Measurements from ENCODE around the gene NEDD4L.
"Not testable (repeated sequence)": the region's sequence is repeated elsewhere in the genome, so short reads cannot be mapped to it uniquely, and the experiment has no call there.

The NEDD4L gene

DNA sequence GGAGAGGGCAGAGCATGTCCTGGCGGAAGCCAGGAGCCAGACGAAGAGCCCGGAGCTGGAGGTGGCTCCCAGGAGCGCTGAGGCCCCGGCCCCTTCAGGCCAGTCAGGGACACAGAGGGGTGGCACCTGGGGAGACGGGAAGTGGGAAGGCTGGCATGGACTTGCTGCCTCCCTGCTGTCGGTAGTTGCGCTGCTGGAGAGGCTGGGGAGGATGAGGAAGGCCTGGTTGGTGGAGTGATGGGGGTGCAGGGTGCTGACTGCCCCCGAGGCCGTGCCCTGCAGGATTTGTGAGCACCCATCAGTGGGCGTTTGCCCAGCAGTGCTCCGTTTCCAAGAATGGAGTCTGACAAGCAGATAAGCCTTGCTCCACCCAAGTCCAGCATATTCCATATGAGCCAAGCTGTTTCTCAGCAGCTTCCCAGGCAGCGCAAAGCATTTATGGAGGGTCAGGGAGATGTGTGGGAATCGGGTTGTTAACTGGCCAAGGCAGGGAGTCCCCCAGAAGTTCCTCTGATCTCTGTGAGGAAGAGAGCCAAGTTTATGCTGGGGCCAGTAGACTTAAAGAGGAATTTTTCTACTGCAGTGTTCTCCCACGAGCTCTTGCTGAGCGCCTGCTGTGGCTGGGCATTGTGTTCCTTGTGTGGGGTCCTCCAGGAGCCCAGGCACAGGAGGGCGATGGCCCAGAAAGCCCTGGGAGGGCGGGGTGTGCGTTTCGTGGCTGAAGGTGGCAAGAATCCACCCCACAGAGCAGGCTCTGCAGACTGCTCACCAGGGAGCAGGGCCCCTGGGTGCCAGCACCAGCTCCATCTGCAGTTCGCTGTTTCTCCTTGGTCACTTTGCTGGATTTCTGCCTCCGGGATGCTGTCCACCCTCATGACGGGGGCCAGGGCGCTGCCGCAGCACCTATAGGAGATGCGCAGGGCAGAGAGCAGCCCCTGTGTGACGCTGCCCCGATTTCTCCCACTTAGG, 334.7 kb downstream of the NEDD4L start:
- no peak for DNase-seq (ENCODE audit: low spot score)

DNA sequence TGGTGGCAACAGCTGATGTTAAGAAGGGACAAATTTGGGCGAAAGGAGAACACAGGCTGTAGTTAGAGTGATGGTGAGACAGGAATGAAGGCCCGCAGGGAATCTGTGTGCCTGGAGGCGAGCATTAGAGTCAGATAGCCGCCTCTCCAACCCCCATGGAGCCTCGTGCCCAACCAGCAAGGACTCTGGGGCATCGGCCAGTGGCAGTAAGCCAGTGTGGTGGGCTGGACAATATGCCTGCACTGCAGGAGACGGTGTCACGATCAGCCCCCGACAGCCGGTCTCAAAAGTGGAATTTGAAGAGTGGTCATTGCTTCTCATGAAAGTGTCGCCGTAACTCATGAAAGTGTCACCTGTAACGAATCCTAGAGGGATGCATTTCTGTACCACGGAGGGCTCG, 335.4 kb downstream of the NEDD4L start:
- no peak for DNase-seq (ENCODE audit: low spot score)

DNA sequence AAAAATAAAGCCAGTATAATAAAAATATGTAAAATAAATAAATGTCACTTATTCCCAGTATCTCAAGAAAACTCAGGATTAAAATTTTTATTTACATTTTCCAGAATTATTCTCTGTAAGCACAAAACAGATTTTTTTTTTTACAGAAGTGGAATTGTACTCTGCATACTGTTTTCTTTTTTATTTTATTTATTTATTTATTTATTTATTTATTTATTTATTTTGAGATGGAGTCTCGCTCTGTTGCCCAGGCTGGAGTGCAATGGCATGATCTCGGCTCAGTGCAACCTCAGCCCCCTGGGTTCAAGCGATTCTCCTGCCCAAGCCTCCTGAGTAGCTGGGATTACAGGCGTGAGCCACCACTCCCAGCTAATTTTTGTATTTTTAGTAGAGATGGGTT, 336.1 kb downstream of the NEDD4L start:
- not testable (repeated sequence) for DNase-seq (ENCODE audit: low spot score)

DNA sequence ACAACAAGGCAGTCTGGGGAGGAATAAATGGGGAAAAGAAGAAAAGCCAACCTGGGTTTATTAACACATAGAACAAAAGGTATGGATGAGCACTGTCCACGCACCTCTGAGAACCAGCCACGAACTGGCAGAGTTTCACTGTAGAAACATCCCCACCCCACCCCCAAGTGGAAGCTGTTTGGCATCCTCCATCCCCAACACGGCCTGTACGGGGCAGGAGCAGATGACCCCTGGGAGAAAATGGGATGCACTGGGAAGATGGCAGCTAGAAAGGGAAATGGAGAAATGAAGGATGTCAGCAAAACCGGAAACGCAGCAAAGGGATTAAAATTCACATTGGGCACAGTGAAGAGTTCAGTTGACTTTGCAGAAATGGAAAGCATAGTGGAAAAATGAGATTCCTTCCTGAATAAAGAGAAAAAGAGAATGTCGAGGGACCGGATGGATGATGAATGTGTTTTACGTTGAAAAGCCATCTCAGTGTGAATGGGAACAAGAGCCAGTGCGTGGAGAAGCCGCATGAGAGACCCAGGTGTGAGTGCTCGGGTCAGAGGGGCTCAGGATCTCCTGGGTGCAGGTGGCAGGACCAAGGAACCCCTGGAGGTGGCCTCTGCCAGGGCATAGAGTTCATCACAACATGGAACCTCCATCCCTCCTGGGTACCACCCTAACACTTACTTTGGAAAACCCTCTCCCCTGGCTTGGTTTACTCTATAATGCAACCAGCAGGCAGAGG, 337.8 kb downstream of the NEDD4L start:
- DNase-seq (ENCODE audit: low spot score), result no peak

DNA sequence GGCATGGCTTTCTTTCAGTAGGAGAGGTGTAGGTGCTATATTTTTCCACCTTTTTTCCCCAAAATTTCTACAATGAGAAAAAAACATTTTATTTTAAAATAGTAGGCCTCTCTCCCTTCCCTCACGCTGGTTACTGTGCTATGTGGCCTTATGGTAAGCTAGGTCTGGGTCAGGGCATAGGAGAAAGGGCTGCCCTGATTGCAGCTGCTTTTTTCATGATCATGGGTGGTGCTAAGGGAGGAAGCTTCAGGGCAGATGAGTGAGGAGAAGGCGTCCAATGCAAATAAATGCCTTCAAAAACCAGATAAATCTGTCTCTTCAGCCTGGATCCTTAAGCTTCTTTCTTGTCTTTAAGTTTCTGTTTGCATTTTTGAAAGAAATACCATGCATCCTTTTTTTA, 338.4 kb downstream of the NEDD4L start:
- DNase-seq (ENCODE audit: low spot score), result no peak

DNA sequence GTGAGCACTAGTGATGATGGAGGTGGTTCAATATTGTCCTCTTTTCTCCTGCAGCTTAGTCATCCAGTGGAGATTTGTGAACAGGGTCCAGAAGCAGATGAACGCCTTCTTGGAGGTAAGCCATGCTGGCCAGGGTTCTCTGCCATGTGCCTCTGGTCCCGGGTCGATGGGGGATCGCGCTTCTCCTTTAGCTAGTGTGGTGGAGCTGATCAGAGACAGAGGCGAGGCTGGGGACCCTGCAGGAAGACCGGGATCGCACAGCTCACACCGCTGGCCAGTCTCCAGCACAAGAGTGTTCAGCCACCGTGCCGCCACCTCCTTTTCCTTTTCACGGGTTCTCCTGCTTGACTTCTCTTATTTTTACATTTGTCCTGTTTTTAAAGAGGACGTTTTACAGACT, 341.4 kb downstream of the NEDD4L start:
- DNase-seq (ENCODE audit: low spot score), result no peak

DNA sequence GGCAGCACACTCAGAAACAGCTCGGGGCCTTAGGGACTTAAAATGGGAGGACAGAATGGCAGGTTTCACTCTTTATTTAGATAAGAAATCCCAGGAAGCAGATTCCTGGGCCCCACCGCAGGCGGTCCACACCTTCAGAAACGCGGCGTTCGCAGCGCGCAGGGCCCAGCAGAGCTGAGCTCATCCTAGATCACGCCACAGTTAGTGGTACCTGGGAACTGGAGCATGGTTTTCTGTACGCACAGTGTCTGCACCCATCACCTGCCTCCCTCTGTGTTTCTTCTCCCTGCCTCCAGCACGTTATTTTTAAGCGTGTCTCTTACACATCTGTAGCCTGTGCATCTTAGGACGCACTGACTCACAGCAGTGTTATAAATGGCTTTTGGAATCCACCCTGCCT, 342.8 kb downstream of the NEDD4L start:
- no peak for DNase-seq (ENCODE audit: low spot score)

DNA sequence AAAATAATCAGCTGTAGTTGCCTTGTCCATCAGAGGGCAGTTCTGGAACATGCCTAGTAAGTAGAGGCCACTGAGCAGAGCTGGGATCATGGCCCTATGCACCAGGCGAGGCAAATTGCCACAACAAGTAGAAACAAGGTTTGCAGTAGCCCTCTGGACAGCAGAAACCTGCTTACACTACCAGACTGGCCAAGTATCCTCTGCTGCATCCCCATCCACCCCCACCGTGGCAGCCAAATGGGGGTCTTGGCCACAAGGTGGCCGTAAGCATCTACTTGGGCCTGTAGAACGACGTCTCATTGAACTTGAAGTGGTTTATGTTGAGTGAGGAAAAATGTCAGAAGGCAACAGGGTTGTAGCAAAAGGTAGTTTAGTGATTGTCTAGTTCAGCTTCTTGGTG, 343.7 kb downstream of the NEDD4L start:
- no peak for DNase-seq (ENCODE audit: low spot score)

DNA sequence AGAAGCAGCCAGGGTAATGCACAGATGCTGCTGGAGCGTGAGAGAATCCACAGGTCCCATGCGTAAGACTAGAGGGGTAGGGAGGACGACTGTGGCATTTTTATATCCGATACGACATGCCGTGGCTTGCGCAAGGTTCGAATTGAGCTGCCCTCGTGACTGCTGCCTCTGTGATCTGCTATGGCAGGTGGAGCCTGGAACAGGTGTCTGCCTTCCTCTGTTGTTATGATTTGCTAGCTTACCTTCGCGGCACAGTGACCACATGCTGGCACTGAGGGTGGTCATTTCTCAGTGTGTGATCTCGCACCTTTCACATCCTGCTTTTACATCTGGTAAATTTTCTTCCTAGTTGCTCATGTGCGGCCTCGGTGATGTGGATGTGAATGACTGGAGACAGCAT, 344.7 kb downstream of the NEDD4L start:
- no peak for DNase-seq (ENCODE audit: low spot score)

DNA sequence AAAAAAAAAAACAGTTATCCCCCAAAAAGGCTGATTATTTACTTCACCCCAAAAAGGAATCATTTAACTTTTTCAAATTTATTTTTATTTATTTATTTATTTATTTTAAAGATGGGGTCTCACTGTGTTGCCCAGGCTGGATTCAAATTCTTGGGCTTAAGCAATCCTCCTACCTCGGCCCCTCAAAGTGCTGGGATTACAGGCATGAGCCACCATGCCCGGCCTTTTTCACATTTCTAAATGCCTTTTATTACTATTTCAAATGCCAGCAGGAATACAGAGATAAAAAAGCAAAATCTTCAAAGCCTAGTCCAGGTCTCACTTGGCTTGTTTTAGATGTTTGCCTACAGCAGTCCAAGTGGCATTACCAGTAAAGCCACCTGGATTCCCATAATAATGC, 345.7 kb downstream of the NEDD4L start:
- DNase-seq (ENCODE audit: low spot score), result no peak

DNA sequence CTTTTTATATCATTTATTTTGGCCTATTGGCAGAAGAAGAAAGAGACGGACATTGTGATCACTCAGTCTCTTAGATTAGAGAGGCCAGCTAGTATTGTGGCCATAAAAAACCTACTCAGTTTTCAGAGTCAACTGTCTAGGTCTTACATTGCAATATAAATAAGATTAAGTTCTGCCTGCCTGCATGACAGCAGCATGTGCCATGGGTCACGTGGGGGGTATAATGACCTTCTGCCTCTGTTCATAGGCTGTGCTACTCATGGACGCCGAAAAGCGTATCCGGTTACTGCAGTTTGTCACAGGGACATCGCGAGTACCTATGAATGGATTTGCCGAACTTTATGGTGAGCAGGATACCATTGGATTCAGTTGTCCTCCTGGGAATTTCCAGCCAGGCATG, 346.4 kb downstream of the NEDD4L start:
- no peak for DNase-seq (ENCODE audit: low spot score)

DNA sequence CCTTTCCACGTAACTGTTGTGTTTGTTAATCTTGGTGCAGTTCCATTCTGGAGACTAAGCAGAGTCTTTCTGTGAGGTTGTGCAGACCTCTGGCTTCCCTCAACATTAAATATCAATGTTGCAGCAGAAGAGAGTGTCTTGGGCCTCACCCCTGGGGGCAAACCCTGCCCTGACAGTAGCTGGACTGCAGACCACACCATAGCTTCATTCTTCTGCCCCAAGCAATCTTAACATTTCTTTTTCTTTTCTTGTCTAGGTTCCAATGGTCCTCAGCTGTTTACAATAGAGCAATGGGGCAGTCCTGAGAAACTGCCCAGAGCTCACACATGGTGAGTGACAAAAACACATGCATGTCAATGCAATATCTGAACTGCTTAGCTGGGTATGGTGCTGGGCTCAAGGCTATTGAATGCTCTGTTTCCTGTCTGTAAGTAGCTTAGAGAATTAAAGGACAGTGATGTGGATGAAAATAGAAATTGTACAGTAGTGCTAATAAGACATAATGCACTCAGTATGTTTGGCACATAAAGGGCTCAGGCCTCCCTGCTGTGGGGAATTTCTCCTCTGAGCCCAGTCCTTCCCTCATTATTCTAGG, 347.3 kb downstream of the NEDD4L start:
- no peak for DNase-seq (ENCODE audit: low spot score)

DNA sequence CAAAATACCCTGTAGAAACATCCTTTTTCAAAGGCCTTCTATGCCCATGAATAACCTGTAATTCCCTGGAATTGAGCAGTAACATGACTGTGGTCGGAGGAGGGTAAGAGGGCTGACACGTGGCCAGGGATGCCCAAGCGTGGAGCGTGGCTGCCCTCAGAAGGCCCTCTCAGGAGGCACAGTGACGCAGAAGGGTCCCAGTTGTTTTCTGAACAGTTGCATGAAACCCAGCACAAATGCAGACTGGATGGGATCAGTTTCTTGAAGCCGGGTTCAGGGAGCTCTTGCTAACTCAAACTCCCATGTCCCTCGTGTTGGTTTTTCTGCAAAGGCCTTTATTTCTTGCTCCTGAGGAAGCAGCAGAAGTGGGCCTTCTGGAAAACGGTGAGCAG, 347.9 kb downstream of the NEDD4L start:
- DNase-seq (ENCODE audit: low spot score), result no peak

DNA sequence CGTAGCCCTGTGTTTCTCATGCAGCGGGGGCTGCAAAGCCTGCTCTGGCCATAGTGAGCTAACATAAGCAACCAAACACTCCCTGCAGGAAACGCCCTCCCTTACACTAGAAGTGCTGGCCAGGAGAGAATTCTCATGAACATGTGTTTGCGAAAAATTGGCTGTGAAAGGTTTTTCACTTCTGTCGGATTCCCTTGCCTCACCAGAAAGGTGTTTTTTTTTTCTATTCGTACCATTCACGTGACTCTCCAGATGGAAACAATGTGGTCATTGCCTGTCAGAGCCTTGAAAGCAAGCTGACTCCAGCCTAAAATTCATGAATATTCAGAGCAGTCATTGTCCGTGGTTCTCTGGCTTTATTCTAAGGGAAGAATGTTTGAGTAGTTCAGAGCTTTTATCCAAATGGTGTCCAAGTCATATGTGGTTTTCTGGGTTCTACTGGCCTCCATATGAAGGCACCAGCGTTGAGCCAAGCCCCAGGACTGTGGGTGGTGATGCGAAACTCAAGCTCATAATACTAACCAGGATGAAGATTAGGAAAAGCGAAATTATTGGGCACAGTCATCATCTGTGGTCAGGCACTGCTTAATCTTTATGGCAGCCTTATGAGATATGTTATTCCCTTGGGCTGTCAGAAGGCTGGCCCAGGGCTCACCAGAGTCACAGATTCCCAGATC, 348.4 kb downstream of the NEDD4L start:
- DNase-seq (ENCODE audit: low spot score), result peak; percentile 55

DNA sequence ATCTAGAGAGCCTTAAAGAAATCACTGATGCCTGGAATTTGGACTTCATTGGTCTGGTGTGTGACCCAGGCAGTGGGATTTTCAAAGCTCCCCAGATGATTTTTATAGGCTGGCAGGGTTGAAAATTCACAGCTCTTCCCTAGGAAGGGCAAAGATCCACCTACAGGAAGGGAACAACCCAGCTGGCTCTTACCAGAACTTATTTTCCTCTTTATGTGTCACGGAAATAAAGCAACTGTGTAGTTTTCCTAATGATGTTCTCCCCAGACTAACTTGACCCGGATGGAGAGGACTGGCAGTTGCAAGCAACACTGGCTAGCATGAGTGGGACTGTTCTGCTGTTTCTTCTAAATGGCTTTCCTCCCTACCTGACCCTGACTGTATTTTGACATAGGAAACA, 349.3 kb downstream of the NEDD4L start:
- DNase-seq (ENCODE audit: low spot score), result no peak

DNA sequence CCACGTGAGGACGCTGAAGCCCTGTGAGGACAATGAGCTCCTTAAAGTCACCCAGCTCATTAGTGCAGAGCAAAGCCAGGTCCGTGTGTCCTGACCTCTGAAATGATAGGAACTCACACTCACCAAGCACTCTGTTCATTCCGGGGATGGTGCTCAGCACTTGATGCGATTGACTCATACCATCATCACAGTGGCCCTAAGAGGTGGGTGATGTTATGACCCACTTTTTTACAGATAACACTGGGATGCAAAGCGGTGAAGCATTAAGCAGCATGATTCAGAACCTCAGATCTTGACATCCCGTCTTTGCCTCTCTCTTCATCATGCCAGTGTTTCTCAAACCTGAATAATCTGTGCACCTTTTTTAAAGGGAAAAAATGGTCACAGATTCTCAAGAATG, 350.0 kb downstream of the NEDD4L start:
- DNase-seq (ENCODE audit: low spot score), result peak; percentile 29

DNA sequence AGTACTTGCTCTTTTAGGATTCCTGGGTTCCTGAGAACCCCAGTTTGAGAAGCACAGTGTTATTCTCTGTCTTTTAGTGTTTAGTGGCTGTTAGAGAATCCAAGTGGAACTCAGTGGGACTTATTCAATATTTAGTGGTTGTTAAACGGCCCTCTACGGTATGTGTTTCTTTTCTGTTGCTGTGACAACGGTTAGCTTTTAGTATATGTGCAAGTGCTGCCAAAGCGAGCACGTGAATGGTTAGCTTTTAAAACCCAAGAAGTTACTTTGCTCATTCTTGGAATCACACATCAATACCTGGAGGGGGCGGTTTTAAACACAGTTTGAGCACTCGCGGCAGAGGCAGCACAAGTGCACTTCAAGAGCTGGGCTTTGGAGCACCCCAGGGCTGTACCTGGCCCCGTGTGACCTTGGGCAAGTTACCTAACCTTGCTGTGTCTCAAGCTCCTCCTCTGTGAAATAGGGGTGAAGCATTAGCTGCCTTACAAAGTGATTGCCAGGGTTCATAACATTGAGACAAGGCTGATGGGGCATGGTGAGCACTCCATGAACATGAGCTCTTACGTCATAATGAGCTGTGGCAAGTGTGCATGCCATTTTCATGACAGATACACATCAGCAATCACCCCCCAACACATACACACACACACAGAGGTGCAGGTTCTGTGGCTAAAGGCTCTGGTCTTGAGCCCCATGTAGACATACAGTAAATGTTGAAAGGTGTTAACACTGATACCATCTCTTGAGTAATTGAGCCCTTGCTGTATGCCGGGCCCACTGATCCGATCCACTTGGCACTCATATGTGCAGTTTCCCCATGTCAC, 350.8 kb downstream of the NEDD4L start:
- no peak for DNase-seq (ENCODE audit: low spot score)

DNA sequence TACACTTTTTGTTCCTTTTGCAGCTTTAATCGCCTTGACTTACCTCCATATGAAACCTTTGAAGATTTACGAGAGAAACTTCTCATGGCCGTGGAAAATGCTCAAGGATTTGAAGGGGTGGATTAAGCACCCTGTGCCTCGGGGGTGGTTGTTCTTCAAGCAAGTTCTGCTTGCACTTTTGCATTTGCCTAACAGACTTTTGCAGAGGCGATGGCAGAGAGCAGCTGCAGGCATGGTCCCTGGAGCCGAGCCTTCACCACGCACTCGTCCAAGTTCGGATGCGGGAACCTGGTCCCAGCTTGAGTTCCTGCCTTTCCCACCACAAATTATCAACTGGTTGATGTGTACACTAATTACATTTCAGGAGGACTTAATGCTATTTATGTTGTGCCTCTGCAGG, 352.1 kb downstream of the NEDD4L start:
- DNase-seq (ENCODE audit: low spot score), result no peak

DNA sequence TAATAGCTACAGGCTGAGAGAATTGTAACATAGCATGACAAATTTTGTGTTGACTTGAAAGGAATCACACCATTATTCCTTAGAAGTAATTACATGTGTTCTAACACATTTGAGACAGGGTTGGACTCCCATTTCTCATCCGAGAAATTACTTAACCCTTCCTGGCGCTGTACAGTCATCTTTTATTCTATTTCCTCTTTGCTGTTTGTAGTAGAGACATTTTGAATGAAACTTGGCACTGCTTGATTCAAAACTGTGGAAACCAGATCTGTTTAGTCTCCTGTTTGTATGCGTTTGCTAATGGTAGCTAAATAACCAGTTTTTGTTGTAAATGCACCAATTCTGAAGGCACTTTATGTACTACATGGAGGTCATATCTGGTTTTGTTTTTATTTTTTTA, 352.9 kb downstream of the NEDD4L start:
- no peak for DNase-seq (ENCODE audit: low spot score)

DNA sequence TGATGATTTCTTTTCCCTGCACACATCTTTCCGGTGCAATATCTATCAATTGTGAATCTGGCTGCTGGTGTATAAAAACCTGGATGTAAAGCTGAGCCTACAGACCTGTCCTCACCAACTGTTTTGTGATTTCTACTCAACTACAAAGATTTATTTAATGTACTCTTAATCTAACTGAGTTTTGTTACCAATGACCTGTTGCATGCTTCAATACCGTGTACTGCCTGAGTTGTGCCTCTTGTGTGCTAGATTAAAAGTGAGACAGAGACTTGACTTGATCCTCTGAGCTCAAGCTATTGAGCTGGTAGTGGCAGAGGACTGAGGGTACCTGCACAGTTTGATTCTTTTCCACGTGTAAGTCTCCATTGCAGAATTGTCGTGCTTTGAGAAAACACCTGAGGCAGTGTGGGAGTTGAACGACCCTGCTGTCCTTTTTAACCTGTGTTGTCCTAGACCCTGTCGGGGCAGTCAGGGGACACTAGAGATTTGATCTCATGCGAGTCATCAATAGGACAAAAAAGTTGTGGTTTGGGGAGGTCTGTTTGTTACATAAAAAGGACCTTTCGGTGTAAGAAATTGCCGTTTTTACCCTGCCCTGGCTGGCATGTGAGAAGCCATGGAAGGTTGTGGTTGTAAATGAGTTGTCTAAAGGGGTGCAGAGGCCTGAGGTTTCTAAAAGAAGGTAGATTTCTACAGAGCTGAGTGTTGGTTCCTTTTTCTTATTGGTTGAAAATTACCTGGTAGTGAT, 353.5 kb downstream of the NEDD4L start:
- DNase-seq (ENCODE audit: low spot score), result no peak

All from AG20443 (cell line).